Ishikawa (cell line): ENCODE results near the gene AGPAT4.

Experiments used
- CEBPB ChIP-seq: IDR thresholded peaks from 2 replicates; pipeline ENCODE4 v1.6.1; 2012
- EP300 ChIP-seq: IDR thresholded peaks from 2 replicates; pipeline ENCODE4 v1.6.1; 2012; ENCODE audit warnings: borderline replicate concordance
- FOXM1 ChIP-seq: IDR thresholded peaks from 2 replicates; pipeline ENCODE4 v1.6.1; 2012; ENCODE audit warnings: low read depth, borderline replicate concordance
- RAD21 ChIP-seq: IDR thresholded peaks from 2 replicates; pipeline ENCODE4 v1.6.1; 2012; ENCODE audit warnings: low read depth
- REST ChIP-seq: IDR thresholded peaks from 2 replicates; pipeline ENCODE4 v1.6.1; 2012; ENCODE audit warnings: low read depth, mild to moderate bottlenecking
- TCF12 ChIP-seq: IDR thresholded peaks from 2 replicates; pipeline ENCODE4 v1.6.1; 2012; ENCODE audit warnings: low read depth
- YY1 ChIP-seq: IDR thresholded peaks from 2 replicates; pipeline ENCODE4 v1.6.1; 2012; ENCODE audit warnings: low read depth
- ZBTB7A ChIP-seq: IDR thresholded peaks from 2 replicates; pipeline ENCODE4 v1.6.1; 2012; ENCODE audit warnings: low read depth

- TF ChIP-seq CEBPB, result no peak
- TF ChIP-seq ZBTB7A, result no peak
- no peak for TF ChIP-seq REST
- TF ChIP-seq RAD21, result no peak
- no peak for TF ChIP-seq TCF12
- TF ChIP-seq EP300, result no peak
- TF ChIP-seq FOXM1, result no peak
- TF ChIP-seq YY1, result no peak
Measured at GRCh38 chr6:161244725-161245124, 29.1 kb downstream of the AGPAT4 start.
